Astrocyte (in vitro differentiated cells and primary cell): ENCODE results near the gene CSH2. TPM values are rescaled to one million over a fixed set of nuclear protein-coding genes. Genes with fewer than 3 reads are reported as not detected.
"Not testable (repeated sequence)": the region's sequence is repeated elsewhere in the genome, so short reads cannot be mapped to it uniquely, and the experiment has no call there.

Experiments used
- DNase-seq: peaks from one replicate; pipeline ENCODE4 v3.0.0-alpha.2; 2010; ENCODE audit warnings: low read depth
- FAIRE-seq: peaks from 2 replicates; lab custom pipeline; 2011; peaks lifted over from hg19 to GRCh38; lab: Jason Lieb, UNC
- H2AFZ ChIP-seq: 2 replicates; pipeline ENCODE4 v1.6.0; 2012; ENCODE audit warnings: low read depth, low read length, inconsistent platforms
- H3K27ac ChIP-seq: 2 replicates; pipeline ENCODE4 v1.5.1; 2011; ENCODE audit warnings: low read depth, low read length, inconsistent platforms
- H3K27me3 ChIP-seq: 2 replicates; pipeline ENCODE4 v1.6.0; 2011; ENCODE audit warnings: low read length, inconsistent platforms; ENCODE audit not compliant: insufficient read depth
- H3K36me3 ChIP-seq: 2 replicates; pipeline ENCODE4 v1.5.1; 2011; ENCODE audit warnings: low read length, inconsistent platforms; ENCODE audit not compliant: insufficient read depth
- H3K4me1 ChIP-seq: 2 replicates; pipeline ENCODE4 v1.5.1; 2011; ENCODE audit warnings: low read length, inconsistent platforms; ENCODE audit not compliant: insufficient read depth
- H3K4me2 ChIP-seq: 2 replicates; pipeline ENCODE4 v1.6.0; 2012; ENCODE audit warnings: low read length, inconsistent platforms
- H3K4me3 ChIP-seq: 2 replicates; pipeline ENCODE4 v1.5.1; 2011; ENCODE audit warnings: low read depth, mild to moderate bottlenecking, low read length, inconsistent platforms; ENCODE audit not compliant: insufficient read depth
- H3K79me2 ChIP-seq: 2 replicates; pipeline ENCODE4 v1.6.0; 2012; ENCODE audit warnings: mild to moderate bottlenecking, low read length, inconsistent platforms; ENCODE audit not compliant: insufficient read depth
- H3K9ac ChIP-seq: 2 replicates; pipeline ENCODE4 v1.6.0; 2012; ENCODE audit warnings: mild to moderate bottlenecking, low read length, inconsistent platforms
- H3K9me3 ChIP-seq: 2 replicates; pipeline ENCODE4 v1.5.1; 2012; ENCODE audit warnings: low read depth, mild to moderate bottlenecking, low read length, inconsistent platforms; ENCODE audit not compliant: insufficient read depth
- H4K20me1 ChIP-seq: 2 replicates; pipeline ENCODE4 v1.6.0; 2012; ENCODE audit warnings: low read length, inconsistent platforms; ENCODE audit not compliant: insufficient read depth
- H3K27ac Mint-ChIP-seq: one replicate; pipeline ENCODE4 v1.8.0; 2021; ENCODE audit warnings: mild to moderate bottlenecking, mixed read lengths; ENCODE audit not compliant: unreplicated experiment
- H3K27me3 Mint-ChIP-seq: one replicate; pipeline ENCODE4 v1.8.0; 2021; ENCODE audit warnings: low read depth, mixed read lengths; ENCODE audit not compliant: unreplicated experiment
- H3K36me3 Mint-ChIP-seq: one replicate; pipeline ENCODE4 v1.8.0; 2021; ENCODE audit warnings: low read depth, mixed read lengths; ENCODE audit not compliant: unreplicated experiment
- H3K4me1 Mint-ChIP-seq: one replicate; pipeline ENCODE4 v1.8.0; 2021; ENCODE audit warnings: low read depth, mixed read lengths; ENCODE audit not compliant: unreplicated experiment
- H3K4me3 Mint-ChIP-seq: one replicate; pipeline ENCODE4 v1.8.0; 2021; ENCODE audit warnings: mild to moderate bottlenecking, moderate library complexity, mixed read lengths; ENCODE audit not compliant: unreplicated experiment
- H3K9me3 Mint-ChIP-seq: one replicate; pipeline ENCODE4 v1.8.0; 2021; ENCODE audit warnings: mild to moderate bottlenecking, mixed read lengths; ENCODE audit not compliant: unreplicated experiment
- EZH2 ChIP-seq: IDR thresholded peaks from 2 replicates; pipeline ENCODE4 v1.6.1; 2012; ENCODE audit warnings: mild to moderate bottlenecking, low read length, inconsistent platforms; ENCODE audit not compliant: insufficient read depth
- total RNA-seq: library from RNA; stranded (reverse); gene quantifications from 2 replicates; pipeline ENCODE4 v1.2.1, GENCODE V29; 2021
- TF ChIP-seq, protein P1 (sequence below): IDR thresholded peaks from 2 replicates; pipeline ENCODE4 v1.5.1; 2011; ENCODE audit warnings: low read depth, mild to moderate bottlenecking, inconsistent platforms, low read length, moderate library complexity; ENCODE audit not compliant: insufficient read depth

Gene CSH2
- total RNA-seq, 1 donor from 2014 or later: 4.3 TPM

DNA sequence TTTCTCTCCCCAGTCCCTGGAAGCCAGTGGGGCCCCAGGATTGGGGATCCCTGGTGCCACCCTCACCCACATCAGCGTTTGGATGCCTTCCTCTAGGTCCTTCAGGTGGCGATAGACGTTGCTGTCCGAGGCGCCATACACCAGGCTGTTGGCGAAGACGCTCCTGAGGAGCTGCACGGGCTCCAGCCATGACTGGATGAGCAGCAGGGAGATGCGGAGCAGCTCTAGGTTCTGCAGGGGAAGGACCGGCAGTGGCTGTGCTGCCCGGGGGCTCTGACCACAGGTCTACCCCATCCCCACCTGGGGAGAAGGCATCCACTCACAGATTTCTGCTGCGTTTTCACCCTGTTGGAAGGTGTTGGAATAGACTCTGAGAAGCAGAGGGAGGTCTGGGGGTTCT, 7.2 kb upstream of the CSH2 start:
- FAIRE-seq: no peak
- Mint-ChIP-seq H3K4me3 (no peak overlapping the region), H3K4me1 (peaks cover 1% of the 10 kb centered on the region), H3K36me3 (peaks cover 3% of the 10 kb centered on the region), H3K27ac (no peak overlapping the region), H3K27me3 (peaks cover 11% of the 10 kb centered on the region), H3K9me3 (no peaks in the 10 kb centered on the region)
- Histone ChIP-seq H3K27ac (no peak overlapping the region), H3K9me3 (no peaks in the 10 kb centered on the region), H3K27me3 (peaks cover 3% of the 10 kb centered on the region), H3K9ac (no peak overlapping the region), H3K4me3 (no peak overlapping the region), H3K4me1 (no peaks in the 10 kb centered on the region), H4K20me1 (no peaks in the 10 kb centered on the region), H3K36me3 (no peaks in the 10 kb centered on the region), H3K4me2 (no peak overlapping the region), H3K79me2 (no peaks in the 10 kb centered on the region), H2AFZ (no peak overlapping the region)
- no peak for DNase-seq
- no peak for TF ChIP-seq EZH2
- TF ChIP-seq, protein P1, sequence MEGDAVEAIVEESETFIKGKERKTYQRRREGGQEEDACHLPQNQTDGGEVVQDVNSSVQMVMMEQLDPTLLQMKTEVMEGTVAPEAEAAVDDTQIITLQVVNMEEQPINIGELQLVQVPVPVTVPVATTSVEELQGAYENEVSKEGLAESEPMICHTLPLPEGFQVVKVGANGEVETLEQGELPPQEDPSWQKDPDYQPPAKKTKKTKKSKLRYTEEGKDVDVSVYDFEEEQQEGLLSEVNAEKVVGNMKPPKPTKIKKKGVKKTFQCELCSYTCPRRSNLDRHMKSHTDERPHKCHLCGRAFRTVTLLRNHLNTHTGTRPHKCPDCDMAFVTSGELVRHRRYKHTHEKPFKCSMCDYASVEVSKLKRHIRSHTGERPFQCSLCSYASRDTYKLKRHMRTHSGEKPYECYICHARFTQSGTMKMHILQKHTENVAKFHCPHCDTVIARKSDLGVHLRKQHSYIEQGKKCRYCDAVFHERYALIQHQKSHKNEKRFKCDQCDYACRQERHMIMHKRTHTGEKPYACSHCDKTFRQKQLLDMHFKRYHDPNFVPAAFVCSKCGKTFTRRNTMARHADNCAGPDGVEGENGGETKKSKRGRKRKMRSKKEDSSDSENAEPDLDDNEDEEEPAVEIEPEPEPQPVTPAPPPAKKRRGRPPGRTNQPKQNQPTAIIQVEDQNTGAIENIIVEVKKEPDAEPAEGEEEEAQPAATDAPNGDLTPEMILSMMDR: no peak

DNA sequence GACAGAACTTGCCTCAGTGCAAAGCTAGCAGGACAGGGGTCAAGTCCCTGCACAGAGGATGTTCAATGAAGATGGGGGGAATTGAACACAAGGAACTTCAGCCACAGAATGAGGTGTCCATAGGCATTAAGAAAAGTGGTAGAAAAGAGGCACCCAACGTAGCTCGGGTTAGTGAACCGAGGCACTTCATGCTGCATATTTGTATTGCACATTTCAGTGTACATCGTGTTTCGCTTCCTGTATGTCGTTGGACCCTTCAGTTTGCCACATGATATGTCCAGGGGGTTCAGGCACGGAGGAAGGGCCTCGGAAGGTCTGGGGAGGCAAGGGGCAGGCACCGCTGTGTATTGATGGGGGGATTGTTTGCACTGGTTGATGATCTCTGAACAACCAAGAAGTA, 4.9 kb upstream of the CSH2 start:
- peaks cover 11% of the 10 kb centered on the region for H3K27me3 Mint-ChIP-seq
- not testable (repeated sequence) for H3K9me3 Mint-ChIP-seq, H3K27me3 ChIP-seq, H3K4me1 ChIP-seq, DNase-seq, H2AFZ ChIP-seq, H3K4me3 Mint-ChIP-seq, H3K36me3 Mint-ChIP-seq, H3K27ac ChIP-seq, H3K4me3 ChIP-seq, H4K20me1 ChIP-seq, FAIRE-seq, H3K4me2 ChIP-seq, H3K9me3 ChIP-seq, H3K9ac ChIP-seq, H3K79me2 ChIP-seq, H3K27ac Mint-ChIP-seq, H3K4me1 Mint-ChIP-seq, H3K36me3 ChIP-seq

DNA sequence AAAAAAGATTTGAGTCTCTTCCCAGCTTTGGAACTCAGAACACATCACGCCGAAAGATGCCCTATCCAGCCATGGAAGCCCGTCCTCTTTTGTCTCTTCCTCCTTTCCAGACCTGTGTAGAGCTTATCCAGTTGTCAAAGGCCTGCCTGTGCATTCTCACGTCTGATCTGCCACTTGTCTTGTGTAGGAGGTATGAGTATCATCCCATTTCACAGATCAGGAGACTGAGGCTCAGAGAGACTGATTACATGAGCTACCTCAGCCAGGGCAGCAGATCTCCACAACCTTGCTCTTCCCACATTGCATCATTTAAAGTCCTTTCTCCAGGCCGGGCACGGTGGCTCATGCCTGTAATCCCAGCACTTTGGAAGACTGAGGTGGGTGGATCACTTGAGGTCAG, 1.2 kb upstream of the CSH2 start:
- H3K9me3 ChIP-seq, H3K79me2 ChIP-seq, DNase-seq, H3K9me3 Mint-ChIP-seq, H3K27me3 ChIP-seq, H3K4me1 ChIP-seq, H3K4me2 ChIP-seq, H4K20me1 ChIP-seq, FAIRE-seq, H3K4me3 ChIP-seq, H3K9ac ChIP-seq, H3K27ac ChIP-seq, H3K36me3 ChIP-seq, H3K27ac Mint-ChIP-seq, H3K36me3 Mint-ChIP-seq, H2AFZ ChIP-seq, H3K4me3 Mint-ChIP-seq: not testable (repeated sequence)
- peaks cover 13% of the 10 kb centered on the region for H3K4me1 Mint-ChIP-seq
- H3K27me3 Mint-ChIP-seq: peaks cover 11% of the 10 kb centered on the region

DNA sequence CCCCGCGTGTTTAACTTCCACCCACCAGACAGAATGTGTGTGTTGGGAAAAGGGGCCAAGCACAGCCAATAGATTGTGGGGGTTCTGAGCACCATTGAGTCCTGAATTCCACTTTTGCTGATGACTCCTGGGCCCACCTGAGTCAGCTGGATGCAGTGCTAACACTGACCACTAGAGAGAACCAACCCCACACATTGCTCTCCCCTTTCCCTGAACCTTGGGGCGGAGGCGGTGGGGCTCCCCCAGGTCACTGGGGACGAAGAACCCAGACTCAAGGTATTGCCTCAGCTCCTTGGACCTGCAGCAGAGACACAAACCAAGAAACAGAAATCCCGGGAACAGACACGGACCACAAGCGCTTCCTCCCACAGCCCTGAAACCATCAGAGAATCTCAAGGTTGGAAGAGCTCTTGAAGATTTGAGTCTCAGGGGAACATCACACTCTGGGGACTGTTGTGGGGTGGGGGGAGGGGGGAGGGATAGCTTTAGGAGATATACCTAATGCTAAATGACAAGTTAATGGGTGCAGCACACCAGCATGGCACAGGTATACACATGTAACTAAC, 667 bp upstream of the CSH2 start:
- H3K27ac Mint-ChIP-seq, DNase-seq: not testable (repeated sequence)

DNA sequence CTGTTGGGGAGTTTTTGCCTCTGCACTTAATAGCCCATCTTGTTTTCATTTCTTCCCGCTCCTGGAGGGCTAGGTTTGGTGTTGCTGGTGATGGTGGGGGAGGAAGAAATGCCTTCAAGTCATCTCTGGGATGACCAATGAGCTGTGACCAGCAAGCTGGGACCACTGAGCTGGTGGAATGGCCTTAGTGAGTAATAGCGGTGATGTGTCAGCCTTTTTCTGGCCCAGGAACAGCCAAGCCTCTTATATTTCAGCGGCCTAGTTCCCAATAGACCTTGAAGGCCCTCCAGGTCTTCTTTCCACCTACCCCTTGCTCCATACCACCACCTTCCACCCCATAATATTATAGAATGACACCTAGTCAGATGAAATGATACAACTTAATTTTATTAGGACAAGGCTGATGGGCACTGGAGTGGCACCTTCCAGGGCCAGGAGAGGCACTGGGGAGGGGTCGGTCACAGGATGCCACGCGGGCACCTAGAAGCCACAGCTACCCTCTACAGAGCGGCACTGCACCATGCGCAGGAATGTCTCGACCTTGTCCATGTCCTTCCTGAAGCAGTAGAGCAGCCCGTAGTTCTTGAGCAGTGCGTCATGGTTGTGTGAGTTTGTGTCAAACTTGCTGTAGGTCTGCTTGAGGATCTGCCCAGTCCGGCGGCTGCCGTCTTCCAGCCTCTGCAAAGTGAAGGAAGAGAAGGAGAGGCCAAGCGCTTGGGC, 1.7 kb downstream of the CSH2 start:
- FAIRE-seq, H3K36me3 Mint-ChIP-seq, H3K9me3 ChIP-seq, H3K4me1 ChIP-seq, H3K27me3 Mint-ChIP-seq, H2AFZ ChIP-seq, DNase-seq, H3K4me3 ChIP-seq, H3K4me3 Mint-ChIP-seq, H3K27ac Mint-ChIP-seq, H4K20me1 ChIP-seq, H3K4me2 ChIP-seq, H3K9me3 Mint-ChIP-seq, H3K79me2 ChIP-seq, H3K36me3 ChIP-seq, H3K27ac ChIP-seq, H3K9ac ChIP-seq, H3K27me3 ChIP-seq: not testable (repeated sequence)
- H3K4me1 Mint-ChIP-seq: peaks cover 18% of the 10 kb centered on the region

More for the DNA sequence above, 667 bp upstream of the CSH2 start:
- H3K79me2 ChIP-seq, H3K4me3 ChIP-seq, H3K27ac ChIP-seq, H3K4me2 ChIP-seq, H3K36me3 Mint-ChIP-seq, H3K4me3 Mint-ChIP-seq, H3K9me3 Mint-ChIP-seq, H3K9me3 ChIP-seq, H3K4me1 ChIP-seq, H4K20me1 ChIP-seq, H3K27me3 ChIP-seq, H3K36me3 ChIP-seq, H2AFZ ChIP-seq, H3K9ac ChIP-seq, FAIRE-seq: not testable (repeated sequence)
- Mint-ChIP-seq H3K27me3 (peaks cover 11% of the 10 kb centered on the region), H3K4me1 (peaks cover 18% of the 10 kb centered on the region)
